Central memory CD4-positive, alpha-beta T cell (primary cell): ENCODE results near the gene HIBADH.
"Not testable (repeated sequence)": the region's sequence is repeated elsewhere in the genome, so short reads cannot be mapped to it uniquely, and the experiment has no call there.

ENCODE experiments used
- DNase-seq: peaks from one replicate; pipeline ENCODE4 v3.0.0; 2022

The HIBADH gene

DNA sequence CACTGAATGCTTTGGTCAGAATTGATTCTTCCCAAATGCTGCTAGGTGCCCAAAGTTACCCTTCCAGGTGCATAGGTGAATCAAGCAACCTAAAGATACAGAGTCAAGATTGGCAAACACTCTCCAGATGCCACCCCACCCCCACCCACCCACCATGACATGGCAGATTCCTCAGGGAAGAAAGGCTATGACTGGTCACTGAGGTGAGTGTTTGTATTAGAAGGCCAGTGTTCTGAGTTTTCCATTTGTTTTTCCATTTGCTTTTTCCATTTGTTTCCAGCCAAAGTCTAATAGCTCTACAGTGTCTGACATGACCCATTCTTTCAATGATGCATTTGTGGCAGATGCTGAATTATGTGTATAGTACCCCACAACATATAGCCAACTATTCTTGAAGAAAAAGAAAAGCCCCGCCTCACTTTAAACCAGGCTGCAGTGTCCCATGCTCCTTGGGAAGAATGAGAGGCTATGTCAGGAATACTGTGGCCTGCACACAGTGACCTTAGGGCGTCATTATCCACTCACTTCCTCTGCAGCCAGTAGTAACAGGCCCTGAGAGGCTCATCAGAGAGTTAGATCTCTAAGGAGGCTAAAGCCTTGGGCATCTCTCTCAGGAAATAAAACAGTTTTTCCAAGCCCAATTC is 16.1 kb upstream of the HIBADH start:
- DNase-seq, result no peak

- no peak for DNase-seq
These were observed 15.4 kb upstream of the HIBADH start for GRCh38 chr7:27677912-27678612.

- DNase-seq, result not testable (repeated sequence)
These were observed 11.4 kb upstream of the HIBADH start for GRCh38 chr7:27674126-27674525.

- no peak for DNase-seq
These were observed 9.0 kb upstream of the HIBADH start for GRCh38 chr7:27671675-27672074.

GRCh38 chr7:27670676-27671075 is 8.0 kb upstream of the HIBADH start:
- DNase-seq, result no peak

GRCh38 chr7:27670177-27670576 is 7.5 kb upstream of the HIBADH start:
- DNase-seq, result no peak

GRCh38 chr7:27665531-27665930 is 2.8 kb upstream of the HIBADH start:
- DNase-seq, result no peak

DNA sequence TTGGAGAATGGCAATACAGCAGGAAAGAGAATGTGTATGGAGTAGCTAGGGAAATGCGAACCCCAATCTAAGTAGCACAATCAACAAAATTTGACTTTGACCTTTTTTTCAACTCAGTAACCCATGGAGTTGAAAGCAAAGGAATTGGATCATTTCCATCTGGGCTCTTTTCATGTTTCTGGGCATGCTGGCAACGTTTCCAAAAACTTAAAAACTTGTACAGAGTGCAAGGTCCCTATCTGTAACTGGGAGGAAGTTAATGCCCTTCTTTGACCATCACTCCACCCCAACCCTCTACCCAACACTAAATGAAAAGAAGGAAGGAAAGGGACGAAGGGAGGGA is 1.3 kb upstream of the HIBADH start:
- no peak for DNase-seq

DNA sequence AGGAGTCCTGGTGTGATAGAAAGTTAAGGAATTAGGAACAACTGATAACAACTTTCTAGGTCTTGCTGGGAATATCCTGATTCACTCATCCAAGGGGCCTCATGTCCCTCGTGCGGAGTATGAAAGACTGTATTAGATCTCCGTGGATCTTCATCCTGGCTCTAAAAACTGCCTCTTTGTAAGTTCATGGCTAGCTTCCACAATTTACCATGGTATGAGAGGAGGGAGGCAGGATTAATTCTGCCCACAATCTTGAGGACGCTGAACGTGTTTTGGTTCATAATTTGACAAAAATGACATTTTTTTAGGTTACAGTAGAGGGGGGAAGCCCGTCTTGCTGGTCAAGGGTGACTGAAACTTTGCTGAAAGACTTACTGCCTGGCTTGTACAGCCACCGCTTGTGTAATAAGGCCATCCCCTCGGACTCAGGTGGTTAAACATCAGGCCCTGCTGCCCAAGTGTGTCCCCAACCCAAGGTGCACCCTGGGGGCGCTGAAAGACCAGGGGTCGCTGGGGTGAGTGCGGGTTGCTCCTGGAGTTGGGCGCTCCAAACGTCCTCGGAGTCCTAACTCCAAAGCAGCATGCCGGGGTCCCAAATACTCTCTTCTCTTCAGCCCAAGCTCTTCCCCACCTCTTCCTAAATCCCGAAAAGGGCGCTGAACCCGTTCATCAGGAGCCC is 733 bp downstream of the HIBADH start:
- DNase-seq, result peak; percentile 1

DNA sequence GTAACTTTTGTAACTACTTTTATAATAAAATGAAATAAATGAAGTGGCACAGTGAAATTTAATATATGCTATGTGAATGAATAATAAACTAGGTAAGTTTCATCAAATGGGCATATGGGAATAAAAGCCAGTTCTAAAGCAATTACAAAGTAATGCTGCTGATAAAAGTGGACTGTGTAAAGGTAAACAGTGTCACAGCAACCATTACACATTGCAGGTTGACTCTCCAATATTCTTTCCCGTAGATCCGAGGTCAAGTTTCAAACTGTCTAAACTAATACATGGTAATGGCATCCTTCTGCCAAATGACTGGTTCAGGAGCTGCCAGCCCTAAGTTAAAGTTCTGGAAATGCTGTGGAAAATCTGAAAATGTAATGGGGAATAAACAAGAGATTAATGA is 6.0 kb downstream of the HIBADH start:
- DNase-seq, result no peak

DNA sequence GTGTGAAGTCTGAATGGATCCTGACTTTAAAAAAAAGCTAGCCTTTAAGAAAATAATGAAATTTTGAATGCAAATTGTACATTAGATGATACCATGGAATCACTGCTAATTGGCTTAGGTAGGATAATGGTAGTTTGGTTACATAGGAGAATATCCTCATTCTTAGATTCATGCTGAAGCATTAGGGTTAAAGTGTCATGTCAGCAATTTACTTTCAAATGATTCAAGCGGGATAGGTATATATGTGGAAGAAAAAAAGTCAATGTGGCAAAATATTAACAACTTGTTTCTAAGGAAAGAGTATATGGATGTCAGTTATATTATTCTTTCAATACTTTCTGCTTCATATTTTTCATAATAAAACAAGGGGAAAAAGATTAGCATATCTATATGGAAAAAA is 7.5 kb downstream of the HIBADH start:
- DNase-seq, result no peak

DNA sequence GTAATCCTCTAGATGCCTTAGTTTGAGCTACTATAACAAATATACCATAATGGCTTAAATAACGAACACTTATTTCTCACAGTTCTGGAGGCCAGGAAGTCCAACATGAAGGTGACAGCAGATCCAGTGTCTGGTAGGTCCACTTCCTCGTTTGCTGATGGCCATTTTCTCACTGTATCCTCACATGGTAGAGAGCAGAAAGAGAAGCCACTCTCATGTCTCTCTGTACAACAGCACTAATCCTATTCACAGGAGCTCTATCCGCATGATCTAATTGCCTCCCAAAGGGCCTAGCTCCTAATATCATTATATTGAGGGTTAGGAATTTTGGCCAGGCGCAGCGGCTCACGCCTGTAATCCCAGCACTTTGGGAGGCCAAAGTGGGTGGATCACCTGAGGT is 10.2 kb downstream of the HIBADH start:
- no peak for DNase-seq

- DNase-seq, result no peak
These were observed 11.0 kb downstream of the HIBADH start for GRCh38 chr7:27651702-27652101.

- no peak for DNase-seq
These were observed 12.4 kb downstream of the HIBADH start for GRCh38 chr7:27650283-27650682.

DNA sequence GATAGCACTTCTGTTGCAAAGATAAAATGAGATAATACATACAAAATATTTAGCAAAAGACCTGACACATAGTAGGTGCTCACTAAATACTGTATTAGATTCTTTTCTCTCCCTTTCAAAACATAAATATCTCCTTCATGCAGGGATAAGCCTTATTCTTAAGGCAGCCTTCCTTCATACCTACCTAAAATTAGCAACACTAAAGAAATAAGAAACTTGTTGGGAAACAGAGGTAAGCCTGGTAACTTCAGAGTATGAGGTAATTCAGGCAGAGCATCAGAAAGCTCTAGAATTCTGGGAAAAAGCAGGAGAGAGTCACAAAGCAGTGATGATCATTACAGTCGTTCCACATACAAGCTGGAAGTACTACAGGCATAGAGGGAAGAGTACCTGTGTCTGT is 15.2 kb downstream of the HIBADH start:
- DNase-seq, result no peak

- no peak for DNase-seq
These were observed 15.6 kb downstream of the HIBADH start for GRCh38 chr7:27647046-27647445.

- DNase-seq, result no peak
These were observed 20.4 kb downstream of the HIBADH start for GRCh38 chr7:27642271-27642670.

GRCh38 chr7:27641581-27642230 is 21.0 kb downstream of the HIBADH start:
- no peak for DNase-seq

DNA sequence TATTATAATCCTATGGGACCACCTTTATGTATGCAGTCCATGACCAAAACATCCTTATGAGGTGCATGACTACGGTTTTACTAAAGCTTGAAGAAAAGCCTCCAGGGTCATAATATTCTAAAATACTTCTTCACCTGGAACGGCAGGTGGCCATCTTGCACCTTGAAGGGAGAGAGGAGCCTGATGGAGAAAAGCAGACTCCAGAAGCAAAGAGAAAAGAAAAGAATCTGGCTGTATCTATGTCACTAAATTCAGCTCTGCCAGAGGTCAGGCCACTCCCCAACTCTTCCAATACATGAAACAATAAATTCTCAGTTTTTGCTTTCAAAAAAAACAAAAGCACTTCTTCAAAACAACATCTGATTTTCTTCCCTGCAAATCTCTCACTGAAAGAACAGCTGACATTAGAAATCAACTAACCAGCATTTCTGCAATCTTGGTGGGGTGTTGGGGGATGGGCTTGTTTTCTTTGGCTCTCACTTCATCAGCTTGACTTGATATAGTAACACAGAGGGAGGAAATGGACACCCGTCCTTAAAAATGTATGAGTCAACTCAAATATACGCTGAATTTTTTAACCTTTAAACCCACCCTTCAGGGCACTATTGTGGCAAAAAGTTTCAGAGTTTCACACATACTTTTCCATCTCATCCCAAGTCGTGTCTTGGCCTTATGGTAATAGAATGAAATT is 21.7 kb downstream of the HIBADH start:
- DNase-seq, result no peak

GRCh38 chr7:27639851-27640250 is 22.8 kb downstream of the HIBADH start:
- no peak for DNase-seq

GRCh38 chr7:27639048-27639447 is 23.6 kb downstream of the HIBADH start:
- DNase-seq, result not testable (repeated sequence)

GRCh38 chr7:27636326-27637006 is 26.2 kb downstream of the HIBADH start:
- no peak for DNase-seq

DNA sequence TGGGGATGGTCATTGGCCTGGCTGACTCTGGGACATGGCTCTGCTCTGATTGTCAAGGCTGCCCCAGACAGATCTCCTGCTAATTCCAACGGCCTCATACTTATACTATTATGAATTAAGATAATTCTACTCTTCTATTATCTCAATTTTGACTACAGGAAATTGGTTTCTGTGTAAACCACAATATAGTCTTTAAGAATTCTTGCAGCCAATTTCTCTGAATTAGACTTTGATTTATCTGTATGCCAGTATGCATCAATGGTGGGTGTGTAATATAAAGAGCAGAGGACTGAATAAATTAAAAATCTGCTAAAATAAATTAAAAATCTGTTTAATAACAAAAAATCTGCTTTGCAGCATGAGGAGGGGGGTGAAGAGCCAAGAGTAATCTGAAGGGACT is 27.0 kb downstream of the HIBADH start:
- DNase-seq, result no peak
